ENCODE measurements around the gene BTNL8.
"Not testable (repeated sequence)": the region's sequence is repeated elsewhere in the genome, so short reads cannot be mapped to it uniquely, and the experiment has no call there.

The BTNL8 gene

DNA sequence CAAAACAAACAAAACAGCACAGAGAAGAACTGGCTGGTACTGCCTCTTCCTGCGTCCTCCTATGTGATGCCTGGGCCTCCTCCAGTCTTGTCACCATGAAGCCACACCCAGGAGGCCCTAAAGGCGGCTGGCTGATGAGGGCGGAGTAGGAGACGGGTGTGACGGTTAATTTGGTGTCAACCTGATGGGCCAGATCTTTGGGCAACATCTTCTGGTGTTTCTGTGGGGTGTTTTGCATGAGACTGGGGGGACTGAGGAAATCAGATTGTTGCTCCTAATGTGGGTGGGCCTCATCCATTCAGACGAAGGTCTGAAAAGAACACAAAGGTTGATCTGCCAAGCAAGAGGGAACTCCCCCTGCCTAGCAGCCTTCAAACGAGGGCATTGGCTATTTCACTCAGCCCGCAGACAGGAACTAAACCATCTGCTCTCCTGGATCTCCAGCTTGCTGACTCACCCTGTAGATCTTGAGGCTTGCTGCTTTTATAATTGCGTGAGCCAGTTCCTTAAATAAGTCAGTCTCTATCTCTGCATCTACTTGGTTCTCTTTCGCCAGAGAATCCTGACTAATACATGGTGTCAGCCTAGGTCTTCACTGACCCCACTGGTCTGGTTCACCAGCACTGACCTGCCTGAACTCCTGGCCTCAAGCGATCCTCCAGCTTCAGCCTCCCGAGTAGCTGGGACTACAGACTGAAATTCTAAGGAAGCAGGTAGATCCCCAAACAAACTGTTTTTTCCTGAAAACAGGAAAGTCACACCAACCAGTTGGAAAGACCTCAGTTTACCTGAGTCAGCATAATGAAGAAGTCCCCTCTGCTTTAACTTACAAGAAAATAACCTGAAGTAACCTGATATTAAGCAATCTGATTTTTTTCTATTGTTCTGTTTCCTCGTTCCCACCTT, 25.1 kb upstream of the BTNL8 start:
- in situ Hi-C loops (cut with MboI; ENCODE audit: low pct_unique_long_range_greater_than_20kb, low sequenced_read_pairs): loop anchor here (5.0 kb wide), 1 partner anchor 298 kb away; no protein-coding TSS in a partner anchor
- DNase-seq: peak; percentile 67

DNA sequence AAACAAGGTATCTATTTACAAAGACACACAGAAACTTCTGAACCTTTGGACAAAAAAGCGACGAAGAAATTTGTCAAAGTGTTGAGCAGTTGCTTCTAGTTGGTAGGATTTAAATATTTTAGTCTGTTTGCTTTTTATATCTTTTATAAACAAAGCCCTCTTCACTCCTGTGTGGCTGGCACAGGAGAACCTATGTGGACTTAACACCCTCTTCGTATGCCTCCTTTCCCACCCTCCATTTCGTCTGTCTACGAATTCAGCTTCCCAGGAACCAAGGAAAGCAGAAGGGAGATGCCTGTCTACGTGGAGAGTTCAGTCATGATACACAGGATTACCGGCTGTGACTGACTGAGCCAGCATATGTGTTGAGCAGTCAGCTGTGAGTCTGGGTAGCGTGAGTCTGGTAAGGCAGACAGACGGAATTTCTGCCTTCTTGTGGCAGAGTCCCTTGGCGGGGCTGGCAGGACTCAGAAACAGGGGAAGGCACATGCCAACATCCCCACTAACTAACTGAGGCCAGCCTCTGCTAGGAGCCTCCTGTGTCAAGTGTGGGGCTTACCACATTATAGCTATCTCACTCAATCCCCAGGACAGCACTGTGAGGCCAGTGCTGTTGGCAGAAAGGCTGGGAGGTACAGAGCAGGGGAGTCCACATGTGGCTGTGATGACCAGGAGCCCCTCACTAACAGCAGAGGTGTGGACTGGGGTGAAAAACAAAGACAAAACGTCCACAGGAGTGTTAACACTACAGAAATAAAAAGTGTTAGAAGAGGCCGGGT, 24.0 kb upstream of the BTNL8 start:
- no peak for DNase-seq
- in situ Hi-C loops (cut with MboI; ENCODE audit: low pct_unique_long_range_greater_than_20kb, low sequenced_read_pairs): loop anchor here (5.0 kb wide), 1 partner anchor 297 kb away; no protein-coding TSS in a partner anchor

DNA sequence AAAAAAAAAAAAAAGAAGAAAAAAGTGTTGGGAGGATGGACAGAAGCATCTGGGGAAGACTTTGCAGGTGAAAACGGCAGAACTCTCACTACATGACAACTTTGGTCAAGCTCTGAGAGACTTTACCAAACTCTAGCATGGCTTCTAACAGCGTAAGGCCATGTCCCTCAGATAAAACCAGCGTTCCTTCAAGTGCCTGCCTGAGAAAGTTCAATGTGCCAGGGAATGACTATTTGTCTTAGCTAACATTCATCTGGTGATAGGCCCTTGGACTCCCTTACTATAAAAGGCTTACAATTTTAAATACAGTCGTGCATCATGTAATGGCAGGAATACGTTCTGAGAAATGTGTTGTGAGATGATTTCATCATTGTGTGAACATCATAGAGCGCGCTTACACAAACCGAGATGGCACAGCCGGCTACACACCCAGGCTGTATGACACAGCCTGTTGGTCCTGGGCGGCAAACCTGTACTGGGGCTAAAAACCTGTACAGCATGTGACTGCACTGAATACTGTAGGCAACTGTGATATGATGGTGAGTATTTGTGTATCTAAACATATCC, 23.0 kb upstream of the BTNL8 start:
- in situ Hi-C loops (cut with MboI; ENCODE audit: low pct_unique_long_range_greater_than_20kb, low sequenced_read_pairs): no loop called here
- no peak for DNase-seq

DNA sequence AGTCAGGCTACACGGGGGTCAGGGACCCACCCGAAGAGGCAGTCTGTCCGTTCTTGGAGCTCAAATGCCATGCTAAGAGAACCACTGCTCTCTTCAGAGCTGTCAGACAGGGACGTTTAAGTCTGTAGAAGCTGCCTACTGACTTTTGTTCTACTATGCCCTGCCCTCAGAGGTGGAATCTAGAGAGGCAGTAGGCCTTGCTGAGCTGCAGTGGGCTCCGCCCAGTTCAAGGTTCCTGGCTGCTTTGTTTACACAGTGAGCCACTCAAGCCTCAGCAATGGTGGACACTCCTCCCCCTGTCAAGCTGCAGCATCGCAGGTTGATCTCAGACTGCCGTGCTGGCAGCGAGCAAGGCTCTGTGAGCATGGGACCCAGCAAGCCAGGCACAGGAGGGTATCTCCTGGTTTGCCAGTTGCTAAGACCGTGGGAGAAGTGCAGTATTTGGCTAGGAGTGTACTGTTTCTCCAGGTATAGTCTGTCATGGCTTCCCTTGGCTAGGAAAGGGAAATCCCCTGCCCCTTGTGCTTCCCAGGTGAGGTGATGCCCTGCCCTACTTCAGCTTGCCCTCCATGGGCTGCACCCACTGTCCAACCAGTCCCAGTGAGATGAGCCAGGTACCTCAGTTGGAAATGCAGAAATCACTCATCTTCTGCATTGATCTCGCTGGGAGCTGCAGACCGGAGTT, 13.0 kb upstream of the BTNL8 start:
- in situ Hi-C loops (cut with MboI; ENCODE audit: low pct_unique_long_range_greater_than_20kb, low sequenced_read_pairs); DNase-seq: not testable (repeated sequence)

DNA sequence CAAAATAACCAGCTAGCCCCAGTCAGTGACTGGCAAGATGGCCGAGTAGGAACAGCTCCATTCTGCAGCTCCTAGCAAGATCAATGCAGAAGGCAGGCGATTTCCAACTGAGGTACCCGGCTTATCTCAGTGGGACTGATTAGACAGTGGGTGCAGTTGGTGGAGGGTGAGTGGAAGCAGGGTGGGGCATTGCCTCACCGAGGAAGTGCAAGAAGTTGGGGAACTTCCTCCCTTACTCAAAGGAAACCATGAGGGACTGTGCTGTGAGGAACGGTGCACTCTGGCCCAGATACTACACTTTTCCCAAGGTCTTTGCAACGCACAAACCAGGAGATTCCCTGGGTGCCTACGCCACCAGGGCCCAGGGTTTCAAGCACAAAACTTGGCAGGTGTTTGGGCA, 9.6 kb upstream of the BTNL8 start:
- in situ Hi-C loops (cut with MboI; ENCODE audit: low pct_unique_long_range_greater_than_20kb, low sequenced_read_pairs): no loop called here
- no peak for DNase-seq

DNA sequence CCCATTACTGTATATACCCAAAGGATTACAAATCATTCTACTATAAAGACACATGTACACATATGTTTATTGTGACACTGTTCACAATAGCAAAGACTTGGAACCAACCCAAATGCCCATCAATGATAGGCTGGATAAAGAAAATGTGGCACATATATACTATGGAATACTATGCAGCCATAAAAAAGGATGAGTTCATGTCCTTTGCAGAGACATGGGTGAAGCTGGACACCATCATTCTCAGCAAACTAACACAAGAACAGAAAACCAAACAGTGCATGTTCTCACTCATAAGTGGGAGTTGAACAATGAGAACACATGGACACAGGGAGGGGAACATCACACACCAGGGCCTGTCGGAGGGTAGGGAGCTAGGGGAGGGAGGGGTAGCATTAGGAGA, 3.6 kb upstream of the BTNL8 start:
- DNase-seq; in situ Hi-C loops (cut with MboI; ENCODE audit: low pct_unique_long_range_greater_than_20kb, low sequenced_read_pairs): not testable (repeated sequence)

DNA sequence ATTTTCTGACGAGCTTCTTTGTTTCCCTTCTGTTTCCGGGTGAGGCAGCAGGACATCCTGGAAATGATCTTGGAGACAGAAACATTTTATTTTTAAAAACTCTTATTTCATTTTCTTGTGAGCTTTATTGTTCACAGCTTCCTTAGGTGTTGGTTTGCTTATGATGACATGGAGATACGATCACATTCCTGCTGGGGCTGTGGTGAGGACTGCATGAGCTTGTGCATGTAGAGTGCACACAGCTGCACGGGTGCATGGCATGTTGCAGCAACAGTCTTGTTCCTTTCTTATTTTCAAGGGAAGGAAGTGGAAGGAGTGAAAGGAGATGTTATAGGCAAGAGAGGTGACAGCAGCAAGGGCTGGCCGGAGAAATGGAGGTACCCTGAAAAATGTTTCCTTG, 1.2 kb downstream of the BTNL8 start:
- in situ Hi-C loops (cut with MboI; ENCODE audit: low pct_unique_long_range_greater_than_20kb, low sequenced_read_pairs): no loop called here
- no peak for DNase-seq

DNA sequence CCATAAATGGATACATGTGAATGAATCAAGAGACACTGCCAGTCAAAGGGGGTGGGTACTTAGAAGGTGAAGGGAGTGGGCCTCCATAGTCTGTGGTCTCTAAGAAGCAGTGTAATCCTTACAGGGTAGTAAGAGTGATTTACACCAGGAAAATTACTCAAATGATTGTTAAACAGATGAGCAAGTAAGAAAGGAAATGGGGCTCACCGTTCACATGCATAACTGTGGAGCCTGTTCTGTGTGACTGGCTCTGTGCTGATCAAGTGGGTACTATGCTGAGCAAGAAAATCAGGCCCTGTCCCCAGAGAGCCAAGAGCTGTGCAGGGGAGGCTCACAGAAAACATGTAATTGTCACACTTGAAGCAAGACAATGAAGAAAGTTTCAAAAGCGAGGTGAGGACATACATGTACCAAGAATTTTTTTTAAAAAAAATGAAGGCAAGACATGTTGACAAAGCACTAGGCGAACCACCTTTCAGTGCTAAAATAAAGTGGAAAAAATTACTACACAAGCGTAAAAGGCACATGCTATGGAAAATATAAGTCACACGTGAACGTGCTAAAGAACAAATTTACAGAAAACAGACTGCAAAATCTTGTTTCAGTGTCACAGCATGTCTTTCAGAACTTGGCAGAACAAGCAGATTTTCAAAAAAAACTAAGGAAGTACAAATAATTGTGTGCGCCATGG, 2.5 kb downstream of the BTNL8 start:
- in situ Hi-C loops (cut with MboI; ENCODE audit: low pct_unique_long_range_greater_than_20kb, low sequenced_read_pairs): no loop called here
- DNase-seq: no peak

DNA sequence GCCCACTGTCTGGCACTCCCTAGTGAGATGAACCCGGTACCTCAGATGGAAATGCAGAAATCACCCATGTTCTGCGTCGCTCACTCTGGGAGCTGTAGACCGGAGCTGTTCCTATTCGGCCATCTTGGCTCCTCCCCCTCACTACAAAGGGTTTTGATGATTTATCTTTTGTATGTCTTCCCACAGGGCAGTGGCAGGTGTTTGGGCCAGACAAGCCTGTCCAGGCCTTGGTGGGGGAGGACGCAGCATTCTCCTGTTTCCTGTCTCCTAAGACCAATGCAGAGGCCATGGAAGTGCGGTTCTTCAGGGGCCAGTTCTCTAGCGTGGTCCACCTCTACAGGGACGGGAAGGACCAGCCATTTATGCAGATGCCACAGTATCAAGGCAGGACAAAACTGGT, 9.4 kb downstream of the BTNL8 start:
- no peak for DNase-seq
- in situ Hi-C loops (cut with MboI; ENCODE audit: low pct_unique_long_range_greater_than_20kb, low sequenced_read_pairs): no loop called here

DNA sequence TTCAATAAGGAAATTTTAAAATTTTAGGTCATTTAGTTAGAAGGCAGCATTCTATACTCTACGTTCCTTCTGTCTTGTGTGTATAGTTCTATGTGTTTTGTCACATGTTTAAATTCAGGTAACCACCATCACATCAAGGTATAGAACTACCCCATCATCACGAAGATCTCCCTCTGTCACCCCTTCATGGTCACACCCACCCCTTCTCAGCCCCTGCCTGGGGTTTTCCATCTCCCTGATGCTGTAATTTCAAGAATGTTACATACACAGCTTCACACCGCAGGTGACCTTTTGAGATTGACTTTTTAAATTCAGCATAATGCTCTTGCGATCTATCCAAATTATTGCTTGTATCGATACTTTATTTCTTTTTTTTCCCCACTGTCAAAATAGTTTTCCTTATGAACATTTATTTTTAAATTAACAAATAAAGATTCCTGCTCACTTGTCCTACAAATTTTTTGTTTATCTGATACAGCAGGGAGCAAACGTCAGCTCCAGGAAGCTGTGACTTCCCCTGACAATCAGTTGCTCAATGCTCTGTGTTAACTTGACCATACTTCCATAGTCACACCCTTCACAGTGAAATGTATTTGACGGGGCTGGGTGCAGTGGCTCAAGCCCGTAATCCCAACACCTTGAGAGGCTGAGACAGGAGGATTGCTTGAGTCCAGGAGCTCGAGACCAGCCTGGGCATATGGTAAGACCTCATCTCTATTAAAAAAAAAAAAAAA, 10.2 kb downstream of the BTNL8 start:
- in situ Hi-C loops (cut with MboI; ENCODE audit: low pct_unique_long_range_greater_than_20kb, low sequenced_read_pairs): no loop called here
- no peak for DNase-seq

DNA sequence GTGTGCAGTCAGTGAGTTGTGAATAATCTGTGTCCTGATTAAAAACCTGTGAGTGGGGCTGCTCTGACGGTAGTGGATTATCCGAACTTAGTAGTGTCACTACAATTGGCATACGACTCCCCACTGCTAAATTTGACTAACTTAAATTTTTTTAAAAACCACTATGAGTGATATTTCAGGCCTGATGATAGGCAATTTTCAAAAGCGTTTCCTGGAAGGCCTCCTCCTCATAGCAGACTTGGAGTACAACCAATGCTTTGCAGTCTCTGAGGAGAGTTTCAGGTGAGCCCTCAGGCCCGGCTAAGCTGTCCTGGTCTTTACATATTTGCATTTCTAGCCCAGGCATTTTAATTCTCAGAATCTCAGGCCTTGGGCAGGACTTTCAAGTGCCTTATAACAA, 10.8 kb downstream of the BTNL8 start:
- DNase-seq: no peak
- in situ Hi-C loops (cut with MboI; ENCODE audit: low pct_unique_long_range_greater_than_20kb, low sequenced_read_pairs): no loop called here

DNA sequence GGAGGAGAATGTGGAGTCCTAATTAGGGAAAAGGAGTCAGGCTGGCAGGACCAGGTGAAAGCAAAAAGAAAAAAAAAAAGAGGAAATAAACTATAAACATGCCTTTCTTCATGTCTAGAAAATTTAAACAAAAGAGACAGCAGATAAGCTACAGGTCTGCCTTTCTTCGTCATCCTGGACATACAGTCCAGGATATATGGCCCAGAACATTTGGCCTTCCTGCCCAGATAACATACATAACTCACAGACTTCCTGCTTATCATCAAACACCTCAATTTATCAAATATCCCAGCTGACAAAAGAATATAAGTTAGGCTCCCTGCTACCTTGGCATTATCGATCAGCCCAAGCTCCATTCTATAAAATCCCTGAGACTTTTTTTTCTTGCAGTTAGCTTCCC, 11.2 kb downstream of the BTNL8 start:
- no peak for DNase-seq
- in situ Hi-C loops (cut with MboI; ENCODE audit: low pct_unique_long_range_greater_than_20kb, low sequenced_read_pairs): no loop called here

DNA sequence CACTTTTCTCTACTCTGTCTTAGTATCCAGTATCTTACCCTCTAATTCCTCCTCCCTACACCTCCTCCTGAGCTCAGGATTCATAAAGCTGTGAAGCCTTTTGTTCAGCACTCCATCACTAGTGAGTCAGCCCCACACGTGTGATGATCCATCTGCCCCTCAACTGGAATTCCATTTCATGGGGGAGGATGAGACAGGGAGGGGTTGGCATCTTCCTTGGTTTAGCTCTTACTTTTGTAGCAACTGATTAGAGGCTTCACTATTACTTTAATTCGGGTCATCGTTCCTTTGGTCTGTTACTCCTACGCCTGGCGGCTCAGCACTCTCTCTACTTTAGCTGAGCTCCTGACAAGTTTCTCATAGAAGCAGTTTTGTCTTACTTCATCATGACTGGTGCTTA, 11.8 kb downstream of the BTNL8 start:
- in situ Hi-C loops (cut with MboI; ENCODE audit: low pct_unique_long_range_greater_than_20kb, low sequenced_read_pairs): no loop called here
- no peak for DNase-seq

DNA sequence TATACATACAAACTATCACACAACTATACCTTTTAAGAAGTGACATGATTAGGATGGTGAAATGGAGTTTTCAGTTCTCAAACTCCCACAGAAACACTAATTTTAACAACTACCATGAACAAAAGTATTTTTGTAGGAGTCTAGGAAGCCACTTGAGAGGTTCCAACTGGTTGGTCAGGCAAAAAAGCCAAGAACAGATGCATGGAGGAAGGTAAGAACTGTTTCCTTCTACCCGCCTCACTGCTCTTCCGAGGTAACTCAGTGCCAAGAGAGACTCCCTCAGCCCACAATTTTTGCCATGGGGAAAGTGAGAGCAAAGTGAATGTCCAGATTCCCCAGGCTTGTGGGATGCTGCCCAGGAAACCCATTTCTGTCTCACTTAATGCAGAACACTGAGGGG, 15.7 kb downstream of the BTNL8 start:
- DNase-seq: no peak

DNA sequence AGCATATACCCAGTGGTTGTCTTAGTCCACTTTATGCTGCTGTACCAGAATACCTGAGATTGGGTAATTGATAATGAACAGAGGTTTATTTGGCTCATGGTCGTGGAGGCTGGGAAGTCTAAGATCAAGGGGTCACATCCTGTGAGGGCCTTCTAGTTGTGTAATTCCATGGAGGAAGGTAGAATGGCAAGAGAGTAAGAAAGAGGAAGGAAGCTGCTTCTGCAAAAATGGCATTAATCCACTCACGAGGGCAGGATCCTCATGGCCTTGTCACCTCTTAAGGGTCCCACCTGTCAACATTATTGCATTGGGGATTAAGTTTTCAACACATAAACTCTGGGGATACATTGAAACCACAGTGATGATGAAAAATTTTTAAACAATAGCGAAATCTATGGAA, 17.0 kb downstream of the BTNL8 start:
- in situ Hi-C loops (cut with MboI; ENCODE audit: low pct_unique_long_range_greater_than_20kb, low sequenced_read_pairs): no loop called here
- peak; percentile 56 for DNase-seq

More for the DNA sequence above, 15.7 kb downstream of the BTNL8 start:
- in situ Hi-C loops (cut with MboI; ENCODE audit: low pct_unique_long_range_greater_than_20kb, low sequenced_read_pairs): no loop called here

DNA sequence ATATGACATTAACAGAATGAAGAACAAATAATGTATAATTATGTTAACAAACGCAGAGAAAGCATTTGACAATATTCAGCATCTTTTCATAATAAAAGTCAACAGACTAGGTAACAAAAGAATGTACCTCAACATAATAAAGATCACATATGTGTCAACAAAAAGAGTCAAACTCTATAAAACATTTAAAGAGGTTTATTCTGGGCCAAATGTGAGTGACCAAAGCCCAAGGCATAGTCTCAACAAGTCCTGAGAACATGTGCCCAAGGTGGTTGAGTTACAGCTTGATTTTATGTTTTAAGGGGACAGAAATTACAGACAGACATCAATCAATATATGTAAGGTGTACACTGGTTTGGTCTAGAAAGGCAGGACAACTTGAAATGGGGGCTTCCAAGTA, 19.4 kb downstream of the BTNL8 start:
- in situ Hi-C loops (cut with MboI; ENCODE audit: low pct_unique_long_range_greater_than_20kb, low sequenced_read_pairs): no loop called here
- no peak for DNase-seq

DNA sequence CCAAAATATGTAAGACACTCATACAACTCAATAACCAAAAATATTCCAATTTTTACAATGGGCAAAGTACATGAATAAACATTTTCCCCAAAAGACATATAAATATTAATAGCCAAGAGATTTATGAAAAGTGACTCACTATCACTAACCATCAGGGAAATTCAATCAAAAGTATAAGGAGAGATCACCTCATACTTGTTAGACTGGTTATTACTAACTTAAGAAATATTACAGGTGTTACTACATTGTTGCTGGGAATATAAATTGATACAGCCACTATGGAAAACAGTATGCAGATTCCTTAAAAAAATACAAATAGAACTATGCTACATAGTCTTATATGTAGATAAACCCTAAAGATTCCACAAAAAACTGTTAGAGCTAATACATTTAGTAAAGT, 21.8 kb downstream of the BTNL8 start:
- in situ Hi-C loops (cut with MboI; ENCODE audit: low pct_unique_long_range_greater_than_20kb, low sequenced_read_pairs): no loop called here
- no peak for DNase-seq

DNA sequence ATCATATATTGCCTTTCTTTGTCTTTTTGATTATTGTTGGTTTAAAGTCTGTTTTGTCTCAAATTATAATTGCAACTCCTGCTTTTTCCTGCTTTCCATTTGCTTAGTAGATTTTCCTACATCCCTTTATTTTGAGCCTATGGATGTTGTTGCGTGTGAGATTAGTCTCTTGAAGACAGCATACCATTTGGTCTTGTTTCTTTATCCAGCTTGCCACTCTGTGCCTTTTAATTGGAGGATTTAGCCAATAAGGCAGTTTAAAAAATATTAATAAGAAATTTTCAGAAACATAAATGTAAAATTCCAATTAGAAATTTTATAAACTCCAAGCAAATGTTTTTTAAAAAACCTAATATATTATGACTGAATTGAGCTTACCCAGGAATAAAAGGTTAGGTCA, 24.0 kb downstream of the BTNL8 start:
- in situ Hi-C loops (cut with MboI; ENCODE audit: low pct_unique_long_range_greater_than_20kb, low sequenced_read_pairs): no loop called here
- DNase-seq: no peak

Measured in KBM-7 (cell line).